Skin of body (tissue), 2 donors: ENCODE data around the gene LRP10. TPM values are rescaled to one million over a fixed set of nuclear protein-coding genes. Genes with fewer than 3 reads are reported as not detected.
A peak's percentile ranks its signal among the peaks of the same experiment; 100 is the strongest.

Experiments
- DNase-seq: peaks from one replicate; lab custom pipeline; 2025; lab: John Stamatoyannopoulos, UW
- total RNA-seq: library from RNA; depleted of rRNA; stranded (reverse); fragments of >200 nt; gene quantifications from one replicate; pipeline ENCODE4 v1.2.3, GENCODE V29; 2014

Gene LRP10
- total RNA-seq, 1 donor from 2014 or later: 22.9 TPM

DNA sequence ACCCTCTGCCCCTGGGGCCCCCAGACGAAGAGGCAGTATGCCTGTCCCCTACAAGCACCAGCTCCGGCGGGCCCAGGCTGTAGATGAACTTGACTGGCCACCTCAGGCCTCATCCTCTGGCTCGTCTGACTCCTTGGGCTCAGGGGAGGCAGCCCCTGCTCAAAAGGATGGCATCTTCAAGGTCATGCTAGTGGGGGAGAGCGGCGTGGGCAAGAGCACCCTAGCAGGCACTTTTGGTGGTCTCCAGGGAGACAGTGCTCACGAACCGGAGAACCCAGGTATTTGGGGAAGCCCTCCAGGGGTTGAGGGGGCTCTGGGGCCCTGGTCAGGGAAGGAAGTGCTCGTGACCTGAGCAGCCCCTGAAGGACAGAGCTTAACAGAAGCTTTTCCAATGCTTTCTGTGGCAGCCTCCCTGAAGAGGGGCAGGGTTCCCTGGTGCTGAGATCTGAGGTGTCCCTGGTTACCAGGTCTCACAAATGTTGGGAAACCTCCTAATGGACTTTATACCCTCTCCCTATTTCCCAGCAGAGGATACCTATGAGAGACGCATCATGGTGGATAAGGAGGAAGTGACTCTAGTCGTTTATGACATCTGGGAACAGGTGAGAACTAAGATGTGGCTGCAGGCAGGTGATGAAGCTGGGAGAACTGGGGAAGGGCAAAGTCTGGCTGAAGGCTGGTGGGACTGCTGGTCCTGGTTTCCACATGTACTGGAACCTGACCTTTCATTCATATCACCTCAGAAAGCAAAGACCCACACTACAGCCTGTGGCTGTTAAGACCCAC is 13.4 kb downstream of the LRP10 start:
- no peak for DNase-seq

DNA sequence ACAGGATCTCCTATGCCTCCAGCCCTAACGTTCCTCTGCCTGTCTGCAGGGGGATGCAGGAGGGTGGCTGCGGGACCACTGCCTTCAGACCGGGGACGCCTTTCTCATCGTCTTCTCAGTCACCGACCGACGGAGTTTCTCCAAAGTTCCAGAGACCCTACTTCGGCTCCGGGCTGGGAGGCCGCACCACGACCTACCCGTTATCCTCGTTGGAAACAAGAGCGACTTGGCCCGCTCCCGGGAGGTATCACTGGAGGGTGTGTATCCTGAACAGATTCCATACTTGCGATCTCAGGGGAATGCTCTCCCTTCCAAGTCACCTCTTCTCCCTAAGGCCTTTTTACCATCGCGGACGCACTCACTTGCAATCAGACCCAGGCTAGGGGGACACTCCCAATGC is 14.4 kb downstream of the LRP10 start:
- DNase-seq: no peak

DNA sequence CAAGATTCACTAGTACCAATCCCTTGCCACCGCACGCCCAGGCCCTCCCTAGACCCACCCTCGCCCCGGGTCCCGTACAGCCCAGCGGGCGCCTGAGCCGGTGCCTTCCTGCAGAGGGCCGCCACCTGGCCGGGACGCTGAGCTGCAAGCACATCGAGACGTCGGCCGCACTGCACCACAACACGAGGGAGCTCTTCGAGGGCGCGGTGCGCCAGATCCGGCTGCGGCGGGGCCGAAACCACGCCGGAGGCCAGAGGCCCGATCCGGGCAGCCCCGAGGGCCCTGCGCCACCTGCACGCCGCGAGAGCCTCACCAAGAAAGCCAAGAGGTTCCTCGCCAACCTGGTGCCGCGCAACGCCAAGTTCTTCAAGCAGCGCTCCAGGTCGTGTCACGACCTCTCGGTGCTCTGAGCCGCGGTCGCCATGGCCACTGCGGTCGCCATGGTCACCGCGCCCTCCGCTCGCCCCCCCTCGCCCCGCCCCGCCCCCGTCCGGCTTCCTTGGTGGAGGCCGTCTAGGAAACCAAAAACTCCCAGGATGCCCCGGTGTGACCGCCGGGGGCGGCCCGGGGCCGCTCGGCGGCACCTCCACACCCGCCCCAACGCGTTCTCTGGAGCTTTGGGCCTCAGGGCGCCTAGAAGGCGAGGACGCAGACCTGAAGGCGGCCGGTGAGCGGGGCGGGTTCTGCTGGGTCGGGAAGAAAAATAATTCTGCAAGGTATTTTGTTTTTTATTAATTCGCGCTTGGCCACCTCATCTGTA is 15.1 kb downstream of the LRP10 start:
- peak; percentile 19 for DNase-seq

DNA sequence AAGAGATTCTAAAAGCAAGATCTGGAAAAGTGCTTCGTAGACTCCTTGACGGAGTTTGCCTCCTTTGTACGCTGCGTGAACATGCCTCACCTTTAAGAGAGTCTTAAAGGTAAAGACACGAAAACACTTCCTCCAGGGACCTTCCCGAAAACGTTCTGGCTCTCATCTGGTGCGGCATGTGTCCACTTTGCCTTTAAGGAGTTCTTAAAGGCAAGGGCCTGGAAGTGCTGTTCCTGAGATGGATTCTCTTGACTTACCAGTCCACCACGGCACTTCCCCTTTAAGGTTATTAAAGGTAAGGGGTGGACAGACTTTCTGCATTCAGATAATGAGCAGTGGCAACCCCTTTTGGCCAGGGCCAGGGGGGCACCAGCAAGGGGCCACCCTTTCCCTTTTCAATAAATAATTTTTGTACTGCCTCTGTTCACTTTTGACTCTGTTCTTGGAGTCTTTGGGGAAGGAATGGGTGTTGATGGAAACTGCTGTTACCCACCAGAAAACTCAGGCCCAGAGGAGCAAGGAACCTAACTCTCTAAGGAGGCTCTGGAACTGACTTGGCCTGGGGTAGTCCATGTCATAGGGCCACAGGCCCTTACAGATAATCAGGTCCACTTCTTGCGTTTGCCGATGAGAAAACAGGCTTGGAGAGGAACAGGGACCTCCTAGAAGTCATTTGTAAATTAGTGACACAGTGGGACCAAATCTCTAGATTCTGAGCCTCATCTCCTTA is 15.9 kb downstream of the LRP10 start:
- DNase-seq: no peak

DNA sequence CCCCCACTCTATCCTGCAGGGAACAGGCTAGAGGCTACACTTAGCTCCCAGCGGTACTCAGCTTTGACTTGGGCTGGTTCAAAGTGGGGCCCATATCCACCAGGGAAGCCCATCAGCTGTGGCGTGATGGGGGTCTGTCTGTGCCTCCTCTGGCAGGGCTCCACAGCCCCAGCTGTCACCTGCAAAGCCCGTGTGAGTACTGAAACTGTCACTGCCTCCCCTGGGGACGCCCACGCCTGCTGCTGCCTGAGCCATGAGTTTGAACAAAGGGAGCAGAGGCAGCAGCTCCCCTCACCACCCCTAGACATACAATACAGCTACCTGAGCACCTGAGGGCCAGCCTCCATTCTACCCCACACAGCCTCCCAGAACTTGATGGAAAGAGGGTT is 16.4 kb downstream of the LRP10 start:
- DNase-seq: no peak

DNA sequence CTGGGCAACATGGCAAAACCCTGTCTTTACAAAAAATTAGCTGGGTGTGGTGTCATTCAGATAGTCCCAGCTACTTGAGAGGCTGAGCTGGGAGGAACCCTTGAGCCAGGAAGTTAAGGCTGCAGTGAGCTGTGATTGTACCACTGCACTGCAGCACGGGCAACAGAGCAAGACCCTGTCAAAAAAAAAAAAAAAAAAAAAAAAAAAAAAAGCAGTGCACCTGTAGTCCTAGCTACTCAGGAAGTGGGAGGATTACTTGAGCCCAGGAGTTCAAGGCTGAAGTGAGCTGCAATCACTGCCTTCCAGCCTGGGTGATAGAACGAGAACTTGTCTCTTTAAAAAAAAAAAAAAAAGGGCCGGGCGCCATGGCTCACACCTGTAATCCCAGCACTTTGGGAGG is 17.1 kb downstream of the LRP10 start:
- no peak for DNase-seq

DNA sequence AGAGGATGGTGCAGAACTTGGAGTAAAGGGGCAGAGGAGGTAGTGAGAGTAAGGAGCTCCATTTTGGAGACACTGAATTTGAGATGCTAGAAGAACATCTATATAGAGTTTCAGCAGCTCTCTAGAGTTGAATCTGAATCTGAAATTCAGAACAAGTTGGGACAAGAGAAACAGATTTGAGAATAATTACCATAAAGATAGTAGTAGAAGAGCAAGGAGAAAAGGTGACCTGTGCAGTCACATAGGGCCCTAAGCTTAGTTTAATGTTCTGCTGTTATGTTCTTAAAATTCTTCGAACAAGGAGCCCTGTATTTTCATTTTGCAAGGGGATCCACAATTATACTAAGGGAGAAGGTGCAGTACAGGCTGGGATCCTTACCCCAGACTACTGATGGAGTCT is 18.9 kb downstream of the LRP10 start:
- no peak for DNase-seq

DNA sequence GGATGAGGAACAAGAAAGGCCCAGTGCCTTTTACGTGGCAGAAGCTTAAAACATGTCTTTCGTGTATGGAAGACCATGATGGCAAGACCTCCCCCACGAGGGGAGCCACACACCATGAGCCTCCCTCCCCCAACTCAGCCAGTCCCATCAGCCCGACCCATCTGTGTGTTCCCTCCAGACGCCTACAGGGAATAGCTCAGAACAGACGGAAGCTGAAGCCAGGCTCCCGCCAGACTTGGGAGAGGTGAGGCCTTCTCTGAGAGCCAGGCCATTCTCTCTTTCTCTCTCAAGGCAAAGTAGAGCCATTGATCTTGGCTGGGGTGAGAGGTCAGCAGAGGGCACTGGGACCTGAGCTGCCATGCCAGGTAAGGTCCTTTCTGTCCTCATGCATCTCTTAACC is 20.9 kb downstream of the LRP10 start:
- DNase-seq: no peak

DNA sequence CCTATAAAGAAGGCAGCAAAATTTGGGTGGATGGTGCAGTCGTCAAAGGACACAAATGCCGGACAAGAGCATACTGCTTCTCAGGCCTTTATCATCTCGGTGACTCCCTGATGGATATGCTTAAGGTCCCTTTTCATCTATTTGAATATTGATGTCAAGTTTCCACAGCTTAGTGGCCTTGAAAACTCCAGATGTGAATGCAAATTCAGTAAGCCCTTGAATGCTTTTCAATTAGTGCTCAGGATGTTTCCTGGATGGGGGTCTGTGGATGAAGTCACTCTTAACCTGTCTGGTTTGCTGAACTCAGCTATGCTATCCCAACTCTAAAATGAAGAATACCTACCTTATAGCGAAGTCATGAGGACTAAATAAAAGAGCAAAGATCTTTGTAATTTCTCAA is 22.2 kb downstream of the LRP10 start:
- no peak for DNase-seq

DNA sequence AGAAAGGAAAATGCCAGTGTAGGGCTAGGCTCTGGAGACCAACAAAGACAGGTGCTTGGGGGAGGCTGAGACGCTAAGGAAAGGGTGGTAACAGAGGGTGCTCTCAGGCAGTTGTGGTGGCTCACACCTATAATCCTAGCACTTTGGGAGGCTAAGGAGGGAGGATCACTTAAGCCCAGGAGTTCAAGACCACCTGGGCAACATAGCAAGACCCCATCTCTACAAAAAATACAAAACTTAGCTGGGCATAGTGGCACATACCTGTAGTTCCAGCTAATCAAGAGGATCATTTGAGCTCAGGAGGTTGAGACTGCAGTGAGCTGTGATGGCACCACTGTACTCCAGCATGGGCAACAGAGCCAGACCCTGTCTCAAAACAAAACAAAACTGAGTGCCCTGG is 23.9 kb downstream of the LRP10 start:
- DNase-seq: no peak

DNA sequence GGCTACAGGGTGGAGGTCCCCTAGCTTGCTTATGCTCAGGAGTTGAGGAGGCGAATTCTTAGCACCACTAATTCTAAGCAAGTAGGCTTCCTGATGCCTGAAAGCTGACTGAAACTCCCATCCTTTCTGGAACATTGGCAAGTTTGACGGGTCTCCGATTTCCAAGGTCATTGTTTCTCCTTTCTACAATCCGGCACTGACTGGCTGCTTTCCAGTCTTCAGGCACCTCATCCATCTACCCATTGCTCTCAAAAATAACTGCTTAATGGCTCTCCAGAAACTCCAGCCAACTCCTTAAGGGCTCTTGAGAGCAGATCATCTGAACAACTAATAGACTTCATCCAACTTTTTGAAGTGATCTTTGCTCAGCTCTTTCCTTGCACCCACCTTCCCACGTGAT is 24.8 kb downstream of the LRP10 start:
- DNase-seq: no peak

DNA sequence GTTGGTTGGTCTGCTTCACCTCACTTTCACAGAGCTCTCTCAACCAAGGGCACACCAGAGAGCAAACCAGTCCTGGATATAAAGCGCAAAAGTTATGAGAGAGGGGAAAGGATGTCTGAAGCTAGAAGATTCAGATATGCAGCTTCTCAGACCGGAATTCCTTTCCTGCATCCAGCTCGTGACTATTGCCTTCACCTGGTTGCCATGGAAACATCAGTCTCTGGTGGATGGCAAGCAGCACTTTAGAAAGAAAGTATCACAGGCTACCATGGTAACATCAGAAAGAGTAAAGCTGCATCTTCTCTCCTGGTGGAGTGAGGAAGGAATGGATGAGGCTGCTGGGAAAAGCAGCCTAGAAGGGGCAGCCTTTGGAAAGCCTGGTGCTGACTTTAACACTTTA is 25.2 kb downstream of the LRP10 start:
- DNase-seq: no peak

DNA sequence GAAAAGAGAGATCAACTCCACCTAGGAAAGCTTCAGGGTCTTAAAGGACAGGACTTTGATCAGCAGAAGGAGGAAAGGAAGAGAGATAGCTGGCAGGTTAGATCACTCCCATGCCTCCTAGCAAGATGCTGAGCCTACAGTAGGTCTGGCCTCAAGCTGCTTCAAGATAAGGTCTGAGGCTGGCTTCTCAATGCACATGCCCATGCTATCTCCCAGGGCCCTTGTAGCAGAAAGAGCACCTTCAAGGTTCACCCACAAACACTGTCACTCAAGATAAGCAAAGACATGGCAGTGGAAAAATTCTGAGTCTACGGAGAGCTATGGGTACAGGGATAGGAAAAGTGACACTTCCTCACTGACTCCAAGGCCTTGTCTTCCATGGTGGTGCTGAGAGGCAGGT is 25.8 kb downstream of the LRP10 start:
- no peak for DNase-seq

DNA sequence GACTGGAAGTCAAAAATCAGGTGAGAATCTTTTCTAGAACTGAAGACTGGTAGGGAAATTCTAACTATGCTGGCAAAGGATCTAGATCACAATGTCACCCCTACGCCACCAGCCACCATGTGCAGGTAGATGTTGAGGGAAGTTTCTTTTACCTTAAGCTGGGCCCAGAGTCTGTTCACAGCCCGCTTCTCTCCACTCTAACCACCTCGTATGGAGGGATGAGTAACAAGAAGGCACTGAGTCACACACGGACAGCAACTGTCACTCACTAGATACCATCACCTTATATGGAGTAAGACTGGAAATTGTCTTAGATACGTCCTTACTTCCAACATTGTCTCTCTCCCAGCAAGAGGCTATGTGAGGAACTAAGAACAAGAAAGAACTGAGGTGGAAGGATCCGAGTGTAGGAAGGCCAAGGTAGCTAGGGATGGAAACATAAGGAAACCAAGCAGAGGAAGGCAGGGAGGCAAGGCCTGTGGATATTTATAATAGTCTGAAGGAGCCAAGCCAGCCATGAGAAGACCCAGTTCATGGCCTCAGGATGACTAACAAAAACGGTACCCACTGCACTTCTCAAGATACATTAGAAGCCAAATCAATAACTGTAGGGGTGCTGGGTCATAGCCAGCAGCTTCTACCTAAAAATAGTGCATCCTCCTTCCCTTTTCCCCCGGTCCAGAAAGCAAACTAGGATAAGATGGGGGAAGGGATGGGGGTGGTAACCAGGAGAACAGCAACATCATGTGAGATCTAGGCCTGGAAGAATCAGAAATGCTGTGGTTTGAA is 27.0 kb downstream of the LRP10 start:
- DNase-seq: no peak

DNA sequence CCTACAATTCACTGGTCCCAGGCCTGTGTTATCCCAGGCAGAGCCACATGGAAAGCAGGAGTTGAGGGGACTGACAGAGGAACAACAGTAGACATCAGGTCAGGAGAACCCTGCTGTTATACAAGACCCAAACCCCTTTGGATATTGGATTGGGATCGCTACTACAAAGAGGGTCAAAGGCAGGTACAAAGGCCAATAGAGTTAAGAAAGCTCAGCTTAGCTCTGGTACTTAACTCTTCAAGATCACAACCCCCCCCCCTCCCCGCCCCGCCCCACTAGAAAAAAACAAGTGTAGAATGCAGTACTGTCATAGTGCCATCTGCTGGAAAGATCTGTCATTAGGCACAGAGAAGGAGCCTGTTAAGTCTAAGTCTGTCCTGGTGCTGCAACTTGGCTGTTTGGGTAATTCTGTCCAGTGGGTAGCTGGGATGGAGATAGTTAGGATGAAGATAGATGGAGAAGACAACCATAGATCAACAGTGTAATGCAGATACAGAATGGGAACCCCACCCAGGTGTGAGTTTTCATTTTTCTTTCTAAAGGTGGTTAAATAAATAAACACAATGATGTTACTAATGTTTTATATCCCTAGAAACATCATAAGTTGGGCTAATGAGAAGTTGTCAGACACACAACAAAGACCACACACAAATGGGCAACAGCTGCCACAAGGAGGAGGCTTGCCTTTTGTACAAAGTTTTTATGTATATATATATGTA is 28.7 kb downstream of the LRP10 start:
- peak; percentile 11 for DNase-seq

DNA sequence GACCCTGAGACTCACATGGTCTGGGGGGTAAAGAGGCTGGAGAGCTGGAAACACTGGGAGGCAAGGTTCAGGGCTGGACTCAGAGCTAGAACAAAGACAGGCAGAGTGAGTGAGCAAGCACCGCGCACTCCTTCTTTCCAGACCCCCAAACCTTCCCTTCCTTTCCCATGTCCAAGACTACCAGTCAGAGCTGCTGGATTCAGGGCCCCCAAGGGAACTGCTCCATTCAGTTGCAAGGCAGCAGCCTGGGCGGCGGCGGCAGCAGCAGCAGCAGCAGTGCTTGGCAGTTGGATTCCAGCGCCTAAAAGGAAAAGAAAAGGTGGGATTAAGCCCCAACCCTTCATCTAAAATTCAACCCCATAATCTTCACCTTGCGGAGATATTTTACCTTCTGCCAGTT is 30.3 kb downstream of the LRP10 start:
- no peak for DNase-seq

DNA sequence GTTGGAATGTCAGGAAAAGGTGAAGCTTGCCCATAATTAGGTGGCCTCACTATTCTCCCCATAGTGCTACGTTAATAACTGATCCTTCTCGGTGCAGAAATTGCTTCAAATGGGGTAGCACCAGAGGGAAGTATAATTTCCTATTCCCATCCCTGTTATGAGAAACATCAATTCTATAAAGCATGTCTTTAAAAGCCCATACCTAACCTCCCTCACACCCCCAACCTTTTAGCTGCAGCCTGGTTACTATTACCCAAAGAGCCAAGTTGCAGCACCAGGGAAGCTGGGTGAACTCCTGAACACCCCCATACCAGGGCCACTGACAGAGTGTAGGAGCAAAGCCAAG is 32.2 kb downstream of the LRP10 start:
- DNase-seq: no peak

DNA sequence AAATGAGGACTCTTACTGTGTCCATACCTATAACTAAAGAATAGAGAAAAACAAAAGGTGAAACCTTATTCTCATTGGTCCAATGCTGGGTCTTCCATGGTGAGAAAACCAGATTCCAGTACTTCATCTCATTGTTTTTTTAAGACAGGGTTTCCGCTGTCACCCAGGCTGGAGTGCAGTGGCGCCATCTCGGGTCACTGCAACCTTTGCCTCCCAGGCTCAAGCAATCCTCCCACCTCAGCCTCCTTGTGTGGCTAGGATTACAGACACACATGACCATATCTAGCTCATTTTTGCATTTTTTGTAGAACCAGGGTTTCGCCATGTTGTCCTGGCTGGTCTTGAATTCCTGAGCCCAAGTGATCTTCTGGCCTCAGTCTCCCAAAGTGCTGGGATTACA is 34.1 kb downstream of the LRP10 start:
- no peak for DNase-seq

DNA sequence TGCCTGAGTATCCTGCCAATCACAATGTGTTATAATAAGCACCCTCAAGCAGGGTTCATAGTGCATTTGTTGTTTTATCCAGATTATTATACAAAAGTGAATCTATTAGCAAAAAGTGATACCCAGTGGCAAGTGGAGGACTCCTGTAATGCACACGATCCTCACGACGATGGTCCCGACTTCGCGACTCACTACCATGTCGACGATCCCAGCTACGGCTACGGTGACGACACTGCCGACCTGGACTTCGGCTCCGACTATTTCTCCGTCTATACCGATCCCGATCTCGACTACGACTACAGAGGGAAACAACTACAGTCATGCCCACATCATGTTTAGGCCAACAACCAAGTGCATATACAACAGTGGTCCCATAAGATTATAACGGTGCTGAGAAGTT is 34.5 kb downstream of the LRP10 start:
- DNase-seq: no peak

DNA sequence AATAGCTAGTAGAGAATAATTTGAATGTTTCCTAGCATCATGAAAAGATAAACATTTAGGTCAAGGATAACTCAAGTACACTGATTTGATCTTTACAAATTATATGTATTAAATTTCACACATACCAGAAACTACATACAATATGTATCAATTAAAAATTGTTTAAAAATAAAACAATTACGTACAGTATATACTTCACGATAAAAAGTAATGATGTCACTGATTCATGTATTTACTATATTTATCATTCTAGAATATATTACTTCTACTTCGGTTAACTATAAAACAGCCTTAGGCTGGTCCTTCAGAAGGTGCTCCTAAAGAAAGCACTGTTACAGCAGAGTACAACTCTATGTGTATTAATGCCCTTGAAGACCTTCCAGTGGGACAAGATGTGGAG is 35.9 kb downstream of the LRP10 start:
- DNase-seq: no peak

DNA sequence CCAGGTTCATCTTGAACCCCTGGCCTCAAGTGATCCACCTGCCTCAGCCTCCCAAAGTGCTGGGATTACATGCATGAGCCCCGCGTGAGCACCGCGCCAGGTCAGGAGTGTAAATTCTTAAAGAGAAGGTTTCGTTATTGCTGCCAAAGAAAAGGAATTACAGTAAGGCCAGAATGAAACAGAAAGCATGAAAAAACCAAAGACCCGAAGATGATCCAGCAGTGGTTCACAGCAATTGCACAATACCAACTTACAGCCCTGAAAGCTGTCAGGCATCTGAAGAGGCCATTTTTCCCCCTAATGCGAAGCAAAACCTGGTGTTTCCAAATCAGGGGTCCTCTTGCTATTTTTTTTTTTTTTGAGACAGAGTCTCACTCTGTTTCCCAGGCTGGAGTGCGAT is 37.1 kb downstream of the LRP10 start:
- DNase-seq: no peak
